ENCODE data around the gene FPGS.
"Not testable (repeated sequence)": the region's sequence is repeated elsewhere in the genome, so short reads cannot be mapped to it uniquely, and the experiment has no call there.

Gene FPGS

GRCh38 chr9:127802576-127803443, at the start of gene FPGS:
Gene FPGS (plus strand): TSS chr9:127802882. CDS start chr9:127802925, 43 bp downstream.
- peak; percentile 80 for DNase-seq

GRCh38 chr9:127753148-127753547, 49.5 kb upstream of the FPGS start:
- DNase-seq: no peak

GRCh38 chr9:127753622-127754021, 49.1 kb upstream of the FPGS start:
- no peak for DNase-seq

GRCh38 chr9:127754099-127755060, 48.3 kb upstream of the FPGS start:
- no peak for DNase-seq

GRCh38 chr9:127755061-127756060, 47.3 kb upstream of the FPGS start:
- DNase-seq: no peak

- DNase-seq: no peak
Observed at GRCh38 chr9:127756233-127756632, 46.4 kb upstream of the FPGS start.

- DNase-seq: not testable (repeated sequence)
Observed at GRCh38 chr9:127756776-127757175, 45.9 kb upstream of the FPGS start.

- DNase-seq: no peak
Observed at GRCh38 chr9:127758843-127759242, 43.8 kb upstream of the FPGS start.

- no peak for DNase-seq
Observed at GRCh38 chr9:127761061-127761460, 41.6 kb upstream of the FPGS start.

GRCh38 chr9:127761491-127761956, 41.2 kb upstream of the FPGS start:
- DNase-seq: no peak

- DNase-seq: no peak
Observed at GRCh38 chr9:127762111-127762676, 40.5 kb upstream of the FPGS start.

GRCh38 chr9:127763918-127764384, 38.7 kb upstream of the FPGS start:
- DNase-seq: peak; percentile 37

- DNase-seq: no peak
Observed at GRCh38 chr9:127765418-127765817, 37.3 kb upstream of the FPGS start.

- no peak for DNase-seq
Observed at GRCh38 chr9:127767410-127767809, 35.3 kb upstream of the FPGS start.

- no peak for DNase-seq
Observed at GRCh38 chr9:127767909-127768331, 34.8 kb upstream of the FPGS start.

GRCh38 chr9:127768698-127769097, 34.0 kb upstream of the FPGS start:
- DNase-seq: no peak

GRCh38 chr9:127769101-127769500, 33.6 kb upstream of the FPGS start:
- no peak for DNase-seq

- DNase-seq: no peak
Observed at GRCh38 chr9:127769929-127770582, 32.6 kb upstream of the FPGS start.

GRCh38 chr9:127770583-127770904, 32.1 kb upstream of the FPGS start:
- no peak for DNase-seq

GRCh38 chr9:127770905-127771569, 31.6 kb upstream of the FPGS start:
- DNase-seq: peak; percentile 92

Data from activated CD8-positive, alpha-beta memory T cell treated with anti-CD3 and anti-CD28 coated beads, Interleukin-2, amount 50 U/mL, for 4 hours (primary cell).